Measurements from ENCODE around the gene SLC35D2.
"Not testable (repeated sequence)": the region's sequence is repeated elsewhere in the genome, so short reads cannot be mapped to it uniquely, and the experiment has no call there.

Gene SLC35D2

GRCh38 chr9:96382839-96383164 lies 709 bp downstream of the SLC35D2 start:
- peaks cover 16% of the 10 kb centered on the region; the same call in 1 of the 2 replicates for H3K27me3 ChIP-seq
- H3K4me2 ChIP-seq = peak overlapping the region; percentile 83
- no peaks in the 10 kb centered on the region for H3K9me3 ChIP-seq
- no peak overlapping the region for H3K27ac ChIP-seq
- H3K9ac ChIP-seq = no peak overlapping the region
- peak overlapping the region; percentile 64; the same call in 1 of the 2 replicates for H3K4me3 ChIP-seq
- TF ChIP-seq Cebpa-rat (IDR thresholded peaks at IDR 0.05) = no peak
- H3K4me1 ChIP-seq = peaks cover 10% of the 10 kb centered on the region
- H4K20me1 ChIP-seq = peaks cover 6% of the 10 kb centered on the region; the same call in 1 of the 2 replicates
- peaks cover 31% of the 10 kb centered on the region for H3K36me3 ChIP-seq

- H3K4me3 ChIP-seq = no peak overlapping the region
- peaks cover 6% of the 10 kb centered on the region; the same call in 1 of the 2 replicates for H4K20me1 ChIP-seq
- peaks cover 16% of the 10 kb centered on the region; the same call in 1 of the 2 replicates for H3K27me3 ChIP-seq
- TF ChIP-seq Cebpa-rat (IDR thresholded peaks at IDR 0.05) = no peak
- H3K36me3 ChIP-seq = peaks cover 25% of the 10 kb centered on the region
- H3K4me2 ChIP-seq = no peak overlapping the region
- no peaks in the 10 kb centered on the region for H3K9me3 ChIP-seq
- peaks cover 10% of the 10 kb centered on the region for H3K4me1 ChIP-seq
- no peak overlapping the region for H3K27ac ChIP-seq
- H3K9ac ChIP-seq = no peak overlapping the region
These were observed 1.3 kb downstream of the SLC35D2 start for GRCh38 chr9:96382175-96382574.

- Histone ChIP-seq H3K9ac (no peak overlapping the region), H3K4me2 (no peak overlapping the region), H3K4me3 (no peak overlapping the region), H3K4me1 (peaks cover 10% of the 10 kb centered on the region), H3K36me3 (peaks cover 20% of the 10 kb centered on the region), H3K9me3 (no peaks in the 10 kb centered on the region), H4K20me1 (peaks cover 5% of the 10 kb centered on the region; the same call in 1 of the 2 replicates), H3K27ac (no peak overlapping the region), H3K27me3 (peaks cover 16% of the 10 kb centered on the region; the same call in 1 of the 2 replicates)
- TF ChIP-seq Cebpa-rat (IDR thresholded peaks at IDR 0.05) = no peak
These were observed 1.8 kb downstream of the SLC35D2 start for GRCh38 chr9:96381696-96382095.

GRCh38 chr9:96381125-96381524 lies 2.4 kb downstream of the SLC35D2 start:
- no peak overlapping the region for H3K9ac ChIP-seq
- TF ChIP-seq Cebpa-rat (IDR thresholded peaks at IDR 0.05) = no peak
- peaks cover 14% of the 10 kb centered on the region; the same call in 1 of the 2 replicates for H3K36me3 ChIP-seq
- H3K4me1 ChIP-seq = peaks cover 10% of the 10 kb centered on the region
- H3K4me2 ChIP-seq = no peak overlapping the region
- H3K4me3 ChIP-seq = no peak overlapping the region
- no peaks in the 10 kb centered on the region for H3K9me3 ChIP-seq
- H4K20me1 ChIP-seq = no peaks in the 10 kb centered on the region
- no peak overlapping the region for H3K27ac ChIP-seq
- H3K27me3 ChIP-seq = peaks cover 16% of the 10 kb centered on the region; the same call in 1 of the 2 replicates

GRCh38 chr9:96379461-96379860 lies 4.0 kb downstream of the SLC35D2 start:
- no peak overlapping the region for H3K9ac ChIP-seq
- H3K27ac ChIP-seq = no peak overlapping the region
- H3K4me1 ChIP-seq = peaks cover 10% of the 10 kb centered on the region
- H3K9me3 ChIP-seq = no peaks in the 10 kb centered on the region
- no peak for TF ChIP-seq Cebpa-rat (IDR thresholded peaks at IDR 0.05)
- H4K20me1 ChIP-seq = no peaks in the 10 kb centered on the region
- peaks cover 16% of the 10 kb centered on the region; the same call in 1 of the 2 replicates for H3K27me3 ChIP-seq
- H3K36me3 ChIP-seq = 0 out of 2 replicates have a peak, but pooled peaks cover 6% of the 10 kb centered on the region
- no peak overlapping the region for H3K4me2 ChIP-seq
- no peak overlapping the region for H3K4me3 ChIP-seq

- Histone ChIP-seq H4K20me1 (no peaks in the 10 kb centered on the region), H3K4me1 (no peaks in the 10 kb centered on the region), H3K4me2 (no peak overlapping the region), H3K9me3 (no peaks in the 10 kb centered on the region), H3K36me3 (no peaks in the 10 kb centered on the region), H3K4me3 (no peak overlapping the region), H3K27me3 (peaks cover 5% of the 10 kb centered on the region; the same call in 1 of the 2 replicates), H3K27ac (no peak overlapping the region), H3K9ac (no peak overlapping the region)
- no peak for TF ChIP-seq Cebpa-rat (IDR thresholded peaks at IDR 0.05)
These were observed 5.3 kb downstream of the SLC35D2 start for GRCh38 chr9:96378187-96378586.

- Histone ChIP-seq H3K27ac (no peak overlapping the region), H3K4me3 (no peak overlapping the region), H3K9me3 (no peaks in the 10 kb centered on the region), H3K27me3 (no peaks in the 10 kb centered on the region), H3K4me1 (no peaks in the 10 kb centered on the region), H3K36me3 (no peaks in the 10 kb centered on the region), H3K4me2 (no peak overlapping the region), H3K9ac (no peak overlapping the region), H4K20me1 (no peaks in the 10 kb centered on the region)
- no peak for TF ChIP-seq Cebpa-rat (IDR thresholded peaks at IDR 0.05)
These were observed 6.3 kb downstream of the SLC35D2 start for GRCh38 chr9:96376891-96377874.

- not testable (repeated sequence) for H3K4me2 ChIP-seq, H3K9me3 ChIP-seq, H3K4me1 ChIP-seq, H3K27ac ChIP-seq, H3K27me3 ChIP-seq, H3K4me3 ChIP-seq, H3K36me3 ChIP-seq, H4K20me1 ChIP-seq, H3K9ac ChIP-seq
These were observed 8.0 kb downstream of the SLC35D2 start for GRCh38 chr9:96375507-96375906.

- no peak for TF ChIP-seq Cebpa-rat (IDR thresholded peaks at IDR 0.05)
- no peak overlapping the region for H3K27ac ChIP-seq
- no peaks in the 10 kb centered on the region for H3K27me3 ChIP-seq
- no peaks in the 10 kb centered on the region for H3K4me1 ChIP-seq
- H3K9ac ChIP-seq = no peak overlapping the region
- no peak overlapping the region for H3K4me3 ChIP-seq
- H4K20me1 ChIP-seq = no peaks in the 10 kb centered on the region
- 0 out of 2 replicates have a peak, but pooled peaks cover 4% of the 10 kb centered on the region for H3K36me3 ChIP-seq
- H3K9me3 ChIP-seq = no peaks in the 10 kb centered on the region
- H3K4me2 ChIP-seq = no peak overlapping the region
These were observed 15.6 kb downstream of the SLC35D2 start for GRCh38 chr9:96367943-96368342.
